ENCODE data around the gene UGT1A10.

The UGT1A10 gene

GRCh38 chr2:233803994-233804393 is 167.7 kb downstream of the UGT1A10 start:
- no peak for DNase-seq (ENCODE audit: low read depth)

GRCh38 chr2:233807215-233807865 is 171.1 kb downstream of the UGT1A10 start:
- DNase-seq (ENCODE audit: low read depth), result no peak

- DNase-seq (ENCODE audit: low read depth), result no peak
These were observed 172.0 kb downstream of the UGT1A10 start for GRCh38 chr2:233807966-233808935.

- no peak for DNase-seq (ENCODE audit: low read depth)
These were observed 174.1 kb downstream of the UGT1A10 start for GRCh38 chr2:233810385-233810784.

- DNase-seq (ENCODE audit: low read depth), result no peak
These were observed 174.8 kb downstream of the UGT1A10 start for GRCh38 chr2:233811087-233811486.

- no peak for DNase-seq (ENCODE audit: low read depth)
These were observed 175.5 kb downstream of the UGT1A10 start for GRCh38 chr2:233811732-233812131.

- no peak for DNase-seq (ENCODE audit: low read depth)
These were observed 177.2 kb downstream of the UGT1A10 start for GRCh38 chr2:233813236-233814055.

- DNase-seq (ENCODE audit: low read depth), result no peak
These were observed 178.0 kb downstream of the UGT1A10 start for GRCh38 chr2:233814056-233814835.

GRCh38 chr2:233815861-233816260 is 179.6 kb downstream of the UGT1A10 start:
- no peak for DNase-seq (ENCODE audit: low read depth)

GRCh38 chr2:233816334-233816733 is 180.1 kb downstream of the UGT1A10 start:
- no peak for DNase-seq (ENCODE audit: low read depth)

GRCh38 chr2:233816771-233817170 is 180.5 kb downstream of the UGT1A10 start:
- DNase-seq (ENCODE audit: low read depth), result no peak

- DNase-seq (ENCODE audit: low read depth), result no peak
These were observed 181.2 kb downstream of the UGT1A10 start for GRCh38 chr2:233817361-233817911.

GRCh38 chr2:233817995-233818638 is 181.9 kb downstream of the UGT1A10 start:
- DNase-seq (ENCODE audit: low read depth), result no peak

GRCh38 chr2:233818639-233819621 is 182.7 kb downstream of the UGT1A10 start:
- DNase-seq (ENCODE audit: low read depth), result no peak

GRCh38 chr2:233819884-233820773 is 183.9 kb downstream of the UGT1A10 start:
- DNase-seq (ENCODE audit: low read depth), result no peak

- no peak for DNase-seq (ENCODE audit: low read depth)
These were observed 184.5 kb downstream of the UGT1A10 start for GRCh38 chr2:233820774-233821105.

GRCh38 chr2:233821196-233821595 is 184.9 kb downstream of the UGT1A10 start:
- DNase-seq (ENCODE audit: low read depth), result no peak

GRCh38 chr2:233821709-233822100 is 185.5 kb downstream of the UGT1A10 start:
- no peak for DNase-seq (ENCODE audit: low read depth)
